Smooth muscle cell (in vitro differentiated cells): Measurements from ENCODE around the gene CTNS. TPM values are rescaled to one million over a fixed set of nuclear protein-coding genes. Genes with fewer than 3 reads are reported as not detected.

ENCODE experiments used
- DNase-seq: peaks from one replicate; lab custom pipeline; 2025; ENCODE audit not compliant: unreplicated experiment; lab: John Stamatoyannopoulos, UW
- H2AFZ ChIP-seq: fragments of 200-600 bp; sonication (generic); 2 replicates; pipeline ENCODE4 v1.6.0; 2016; ENCODE audit warnings: antibody characterized with exemption, low read depth, mild to moderate bottlenecking
- H3F3A ChIP-seq: fragments of 200-600 bp; sonication (generic); 2 replicates; pipeline ENCODE4 v1.6.0; 2017; ENCODE audit warnings: antibody characterized with exemption, low read depth
- H3K27ac ChIP-seq: fragments of 200-600 bp; sonication (generic); 2 replicates; pipeline ENCODE4 v1.5.1; 2016; ENCODE audit warnings: low read depth, mild to moderate bottlenecking
- H3K27me3 ChIP-seq: fragments of 200-600 bp; sonication (generic); 2 replicates; pipeline ENCODE4 v1.6.1; 2016; ENCODE audit warnings: low read depth, mild to moderate bottlenecking
- H3K36me3 ChIP-seq: fragments of 200-600 bp; sonication (generic); 2 replicates; pipeline ENCODE4 v1.5.1; 2016; ENCODE audit warnings: low read depth
- H3K4me1 ChIP-seq: fragments of 200-600 bp; sonication (generic); 2 replicates; pipeline ENCODE4 v1.5.1; 2016; ENCODE audit warnings: low read depth
- H3K4me2 ChIP-seq: fragments of 200-600 bp; sonication (generic); 2 replicates; pipeline ENCODE4 v1.6.0; 2016; ENCODE audit warnings: mild to moderate bottlenecking
- H3K4me3 ChIP-seq: fragments of 200-600 bp; sonication (generic); 2 replicates; pipeline ENCODE4 v1.5.1; 2016; ENCODE audit warnings: mild to moderate bottlenecking
- H3K79me2 ChIP-seq: fragments of 200-600 bp; sonication (generic); 2 replicates; pipeline ENCODE4 v1.6.0; 2016; ENCODE audit warnings: low read depth, mild to moderate bottlenecking
- H3K9ac ChIP-seq: fragments of 200-600 bp; sonication (generic); 2 replicates; pipeline ENCODE4 v1.6.0; 2016; ENCODE audit warnings: low read depth
- H3K9me3 ChIP-seq: fragments of 200-600 bp; sonication (generic); replicated peaks from 2 replicates; pipeline ENCODE4 v1.5.1; 2016; ENCODE audit warnings: low read depth
- H4K20me1 ChIP-seq: fragments of 200-600 bp; sonication (generic); 2 replicates; pipeline ENCODE4 v1.6.0; 2016; ENCODE audit warnings: low read depth
- CTCF ChIP-seq: fragments of 200-600 bp; sonication (generic); IDR thresholded peaks from 2 replicates; pipeline ENCODE4 v1.5.1; 2017; ENCODE audit warnings: borderline replicate concordance, mild to moderate bottlenecking, antibody characterized with exemption; ENCODE audit not compliant: insufficient read depth, poor library complexity, severe bottlenecking
- WGBS: methylation state at CpG from one replicate; pipeline ENCODE4 v1.1.7; 2016; ENCODE audit warnings: low lambda C conversion rate; 5-methylcytosine and 5-hydroxymethylcytosine counted together
- polyA plus RNA-seq: library from polyadenylated mRNA; unstranded; fragments of >200 nt; fragmentation: Nextera tagmentation; extraction: Ambion mirVana; gene quantifications from 2 replicates; pipeline ENCODE4 v1.2.1, GENCODE V29; 2016
- total RNA-seq: library from RNA; depleted of rRNA; stranded (reverse); fragments of >200 nt; gene quantifications from 2 replicates; pipeline ENCODE4 v1.2.3, GENCODE V29; 2014

Gene CTNS
- total and polyA plus RNA-seq, 2 experiments from 2014 or later = 13.7 to 24.9 TPM

- WGBS = 89% methylated on average over 15 of the region's 15 CpGs
- Histone ChIP-seq H3F3A (no peaks in the 10 kb centered on the region), H3K36me3 (no peaks in the 10 kb centered on the region), H3K4me2 (no peak overlapping the region), H3K27me3 (no peaks in the 10 kb centered on the region), H3K4me1 (no peaks in the 10 kb centered on the region), H3K27ac (no peak overlapping the region), H4K20me1 (no peaks in the 10 kb centered on the region), H3K4me3 (no peak overlapping the region), H3K79me2 (no peaks in the 10 kb centered on the region), H3K9ac (no peak overlapping the region), H3K9me3 (no peaks in the 10 kb centered on the region), H2AFZ (no peak overlapping the region)
- no peak for DNase-seq
- no peak for TF ChIP-seq CTCF
Measured at GRCh38 chr17:3594976-3595375, 41.6 kb upstream of the CTNS start.

GRCh38 chr17:3596804-3597464 lies 39.6 kb upstream of the CTNS start:
- Histone ChIP-seq H3K9me3 (no peaks in the 10 kb centered on the region), H3K4me2 (no peak overlapping the region), H3K4me1 (no peaks in the 10 kb centered on the region), H3K27me3 (no peaks in the 10 kb centered on the region), H3K36me3 (no peaks in the 10 kb centered on the region), H3K27ac (no peak overlapping the region), H3K9ac (no peak overlapping the region), H3K79me2 (no peaks in the 10 kb centered on the region), H3F3A (no peaks in the 10 kb centered on the region), H3K4me3 (no peak overlapping the region), H4K20me1 (no peaks in the 10 kb centered on the region), H2AFZ (no peak overlapping the region)
- WGBS = 94% methylated on average over 27 of the region's 27 CpGs
- no peak for TF ChIP-seq CTCF
- no peak for DNase-seq

- H2AFZ ChIP-seq = no peak overlapping the region
- TF ChIP-seq CTCF = no peak
- H3K4me1 ChIP-seq = no peaks in the 10 kb centered on the region
- H3K27ac ChIP-seq = no peak overlapping the region
- no peak overlapping the region for H3K4me3 ChIP-seq
- H3K9ac ChIP-seq = no peak overlapping the region
- H3K27me3 ChIP-seq = no peaks in the 10 kb centered on the region
- no peak overlapping the region for H3K4me2 ChIP-seq
- DNase-seq = no peak
- 94% methylated on average over 13 of the region's 13 CpGs for WGBS
- no peaks in the 10 kb centered on the region for H3K79me2 ChIP-seq
- H4K20me1 ChIP-seq = no peaks in the 10 kb centered on the region
- H3F3A ChIP-seq = no peaks in the 10 kb centered on the region
- no peaks in the 10 kb centered on the region for H3K36me3 ChIP-seq
- H3K9me3 ChIP-seq = no peaks in the 10 kb centered on the region
Measured at GRCh38 chr17:3598078-3598477, 38.5 kb upstream of the CTNS start.

- Histone ChIP-seq H3K4me1 (no peaks in the 10 kb centered on the region), H3K9me3 (no peaks in the 10 kb centered on the region), H3K27me3 (no peaks in the 10 kb centered on the region), H3K27ac (no peak overlapping the region), H3K4me3 (no peak overlapping the region), H3K9ac (no peak overlapping the region), H2AFZ (no peak overlapping the region), H4K20me1 (no peaks in the 10 kb centered on the region), H3F3A (no peaks in the 10 kb centered on the region), H3K4me2 (no peak overlapping the region), H3K79me2 (no peaks in the 10 kb centered on the region), H3K36me3 (no peaks in the 10 kb centered on the region)
- DNase-seq = no peak
- no peak for TF ChIP-seq CTCF
- WGBS = 96% methylated on average over 15 of the region's 15 CpGs
Measured at GRCh38 chr17:3600529-3601205, 35.9 kb upstream of the CTNS start.
